ENCODE data around the gene LPAR2. TPM values are rescaled to one million over a fixed set of nuclear protein-coding genes. Genes with fewer than 3 reads are reported as not detected.
A peak's percentile ranks its signal among the peaks of the same experiment; 100 is the strongest.

Gene LPAR2
- total RNA-seq, 1 donor from 2014 or later = 23.5 TPM

GRCh38 chr19:19645233-19645870 is 17.3 kb upstream of the LPAR2 start:
- Histone ChIP-seq H3K36me3 (peaks cover 48% of the 10 kb centered on the region), H3K9me3 (no peaks in the 10 kb centered on the region), H3K4me1 (peaks cover 8% of the 10 kb centered on the region), H3K4me3 (no peak overlapping the region), H3K27ac (no peak overlapping the region), H3K27me3 (no peaks in the 10 kb centered on the region)
- no peak for ATAC-seq
- no peak for DNase-seq
- intact Hi-C loops (cut with DNase I) = no loop called here
- TF ChIP-seq CTCF (IDR thresholded peaks at IDR 0.05) = no peak

GRCh38 chr19:19644054-19644388 is 16.0 kb upstream of the LPAR2 start:
- Histone ChIP-seq H3K4me1 (peaks cover 8% of the 10 kb centered on the region), H3K27ac (peak overlapping the region; percentile 72), H3K36me3 (peaks cover 37% of the 10 kb centered on the region), H3K4me3 (peak overlapping the region; percentile 94), H3K9me3 (no peaks in the 10 kb centered on the region), H3K27me3 (no peaks in the 10 kb centered on the region)
- ATAC-seq = no peak
- no peak for TF ChIP-seq CTCF (IDR thresholded peaks at IDR 0.05)
- DNase-seq = no peak
- intact Hi-C loops (cut with DNase I) = loop anchor here (5.0 kb wide), 1 partner anchor 112 kb away; no protein-coding TSS in a partner anchor

GRCh38 chr19:19643158-19644053 is 15.4 kb upstream of the LPAR2 start, which contains the start of gene GMIP:
GMIP (minus strand) TSS chr19:19643657; CDS start chr19:19643529, 128 bp downstream.
- intact Hi-C loops (cut with DNase I) = loop anchor here (5.0 kb wide), 1 partner anchor 111 kb away; no protein-coding TSS in a partner anchor
- TF ChIP-seq CTCF (IDR thresholded peaks at IDR 0.05) = peak; percentile 88
- Histone ChIP-seq H3K27me3 (no peaks in the 10 kb centered on the region), H3K4me1 (peaks cover 8% of the 10 kb centered on the region), H3K36me3 (peaks cover 35% of the 10 kb centered on the region), H3K27ac (peak within 1 kb of the TSS; percentile 72), H3K9me3 (no peaks in the 10 kb centered on the region), H3K4me3 (peak within 1 kb of the TSS; percentile 94)
- DNase-seq (peak; percentile 92), ATAC-seq (peak; percentile 92)

- intact Hi-C loops (cut with DNase I) = loop anchor here (5.0 kb wide), 1 partner anchor 110 kb away; no protein-coding TSS in a partner anchor
- peak overlapping the region; percentile 94 for H3K4me3 ChIP-seq
- peaks cover 27% of the 10 kb centered on the region for H3K36me3 ChIP-seq
- no peaks in the 10 kb centered on the region for H3K9me3 ChIP-seq
- TF ChIP-seq CTCF (IDR thresholded peaks at IDR 0.05) = no peak
- DNase-seq (no peak), ATAC-seq (peak; percentile 3)
- H3K27ac ChIP-seq = peak overlapping the region; percentile 72
- no peaks in the 10 kb centered on the region for H3K27me3 ChIP-seq
- peaks cover 8% of the 10 kb centered on the region for H3K4me1 ChIP-seq
These were observed 14.6 kb upstream of the LPAR2 start for GRCh38 chr19:19642506-19643157.

- H3K4me3 ChIP-seq = no peak overlapping the region
- peaks cover 33% of the 10 kb centered on the region for H3K36me3 ChIP-seq
- intact Hi-C loops (cut with DNase I) = no loop called here
- H3K27ac ChIP-seq = no peak overlapping the region
- H3K27me3 ChIP-seq = no peaks in the 10 kb centered on the region
- DNase-seq = no peak
- peaks cover under 1% of the 10 kb centered on the region for H3K4me1 ChIP-seq
- no peak for TF ChIP-seq CTCF (IDR thresholded peaks at IDR 0.05)
- H3K9me3 ChIP-seq = no peaks in the 10 kb centered on the region
- peak; percentile 51 for ATAC-seq
These were observed 9.7 kb upstream of the LPAR2 start for GRCh38 chr19:19637523-19638251.
